GM13976 (cell line): ENCODE measurements around the gene SPTBN5.

ENCODE experiments used
- DNase-seq: peaks from one replicate; pipeline ENCODE4 v3.0.0; 2012; ENCODE audit warnings: low spot score
- CTCF ChIP-seq: IDR thresholded peaks from 2 replicates; pipeline ENCODE4 v1.5.1; 2012; ENCODE audit warnings: borderline replicate concordance, mild to moderate bottlenecking; ENCODE audit not compliant: insufficient read depth; ENCODE audit errors: extremely low read depth, missing control alignments, control extremely low read depth
- in situ Hi-C: fragments of 300-500 bp; cut with MboI; formaldehyde crosslinking; loops from one replicate; pipeline ENCODE4 v1.12.0; 2022; ENCODE audit warnings: low sequenced_read_pairs, mixed read lengths, inconsistent platforms; ENCODE audit not compliant: unreplicated experiment

Gene SPTBN5

GRCh38 chr15:41821831-41822230 is 72.0 kb downstream of the SPTBN5 start:
- DNase-seq: no peak
- no peak for TF ChIP-seq CTCF
- in situ Hi-C loops: no loop called here

DNA sequence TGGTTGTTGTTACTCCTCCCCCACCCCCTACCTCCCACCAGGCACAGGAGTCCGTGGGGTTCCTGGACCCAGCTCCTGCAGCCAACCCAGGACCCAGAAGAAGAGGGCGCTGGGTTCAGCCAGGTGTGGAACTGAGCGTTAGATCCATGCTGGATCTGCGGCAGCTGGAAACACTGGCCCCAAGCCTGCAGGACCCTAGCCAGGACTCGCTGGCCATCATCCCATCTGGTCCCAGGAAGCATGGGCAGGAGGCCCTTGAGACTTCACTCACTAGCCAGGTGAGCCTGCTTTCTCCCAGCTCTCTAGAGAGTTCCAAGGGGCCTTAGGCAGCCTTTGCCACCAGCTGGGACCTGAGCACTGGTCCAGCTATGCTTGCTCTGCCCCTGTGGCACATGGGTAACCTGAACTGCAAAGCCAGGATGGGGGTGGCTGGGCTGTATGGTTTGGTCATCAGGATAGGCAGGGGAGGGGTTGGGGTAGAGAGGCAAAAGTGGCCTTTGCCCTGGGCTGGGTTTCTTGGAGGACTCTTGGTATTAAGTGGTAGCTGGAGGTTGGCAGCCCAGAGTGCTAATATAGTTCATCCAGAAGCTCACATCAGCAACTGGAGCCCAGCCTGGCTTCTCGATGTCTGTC is 72.9 kb downstream of the SPTBN5 start:
- DNase-seq: no peak
- in situ Hi-C loops: no loop called here
- TF ChIP-seq CTCF: no peak

GRCh38 chr15:41819455-41820050 is 74.3 kb downstream of the SPTBN5 start:
- TF ChIP-seq CTCF: no peak
- in situ Hi-C loops: no loop called here
- no peak for DNase-seq

GRCh38 chr15:41817781-41818180 is 76.1 kb downstream of the SPTBN5 start:
- no peak for TF ChIP-seq CTCF
- DNase-seq: no peak
- in situ Hi-C loops: no loop called here

GRCh38 chr15:41817327-41817726 is 76.5 kb downstream of the SPTBN5 start:
- no peak for DNase-seq

DNA sequence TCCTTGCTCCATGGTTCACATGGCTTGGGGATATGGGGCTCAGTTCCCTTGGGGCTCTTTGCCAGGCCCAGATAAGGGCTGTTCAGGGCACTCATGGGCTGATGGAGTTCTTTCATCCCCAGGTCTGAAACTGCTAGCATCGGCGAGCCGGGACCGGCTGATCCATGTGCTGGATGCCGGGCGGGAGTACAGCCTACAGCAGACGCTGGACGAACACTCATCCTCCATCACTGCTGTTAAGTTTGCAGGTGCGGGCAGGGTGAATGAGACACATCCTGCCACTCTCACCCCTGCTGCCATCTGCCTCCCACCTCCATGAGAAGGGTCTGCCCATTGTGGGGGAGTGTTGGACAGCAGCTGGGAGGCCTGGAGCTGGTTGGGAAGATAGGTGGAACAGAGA is 77.1 kb downstream of the SPTBN5 start:
- in situ Hi-C loops: no loop called here
- no peak for DNase-seq
- no peak for TF ChIP-seq CTCF

More at GRCh38 chr15:41817327-41817726, 76.5 kb downstream of the SPTBN5 start:
- no peak for TF ChIP-seq CTCF
- in situ Hi-C loops: no loop called here

DNA sequence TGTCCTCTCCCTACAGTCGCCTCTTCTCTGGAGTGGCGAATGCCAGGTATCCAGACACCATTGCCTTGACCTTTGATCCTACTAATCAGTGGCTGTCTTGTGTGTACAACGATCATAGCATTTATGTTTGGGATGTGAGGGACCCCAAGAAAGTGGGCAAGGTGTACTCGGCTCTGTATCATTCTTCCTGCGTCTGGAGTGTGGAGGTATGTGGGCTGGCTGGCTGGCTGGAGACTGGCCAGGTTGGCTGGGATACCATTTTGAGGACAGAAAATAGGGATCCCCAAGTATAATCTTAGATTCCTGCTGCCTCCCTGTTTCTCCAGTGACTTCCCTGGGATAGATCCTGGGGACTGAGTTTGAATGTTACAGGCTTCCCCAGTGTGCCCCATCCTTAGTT is 79.3 kb downstream of the SPTBN5 start:
- in situ Hi-C loops: no loop called here
- TF ChIP-seq CTCF: no peak

More for the DNA sequence above, 79.3 kb downstream of the SPTBN5 start:
- DNase-seq: no peak
